NCI-H345 (cell line): Measurements from ENCODE around the gene RNF213.
"Not testable (repeated sequence)": the region's sequence is repeated elsewhere in the genome, so short reads cannot be mapped to it uniquely, and the experiment has no call there.

ENCODE experiments used
- DNase-seq: peaks from one replicate; lab custom pipeline; 2025; lab: John Stamatoyannopoulos, UW

Gene RNF213

DNA sequence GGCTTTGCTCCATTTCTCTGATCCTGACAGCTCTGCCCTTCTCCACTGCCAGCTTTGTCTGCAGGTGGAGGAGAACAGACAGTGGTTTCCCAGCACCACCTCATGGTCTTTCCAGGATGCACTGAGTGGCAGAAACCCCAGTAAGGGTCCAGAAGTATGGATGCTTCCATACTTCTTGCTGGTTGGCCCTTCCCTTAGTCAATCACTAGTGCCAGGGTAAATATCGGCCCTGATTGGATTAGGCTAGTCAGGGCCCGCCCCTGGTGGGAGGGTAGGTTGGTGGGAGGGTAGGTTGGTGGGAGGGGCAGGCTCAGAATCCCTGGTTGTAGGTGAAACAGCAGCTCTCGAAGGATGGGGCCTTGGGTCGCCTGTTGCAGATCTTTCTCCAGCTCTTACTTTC, 10.2 kb downstream of the RNF213 start:
- no peak for DNase-seq

DNA sequence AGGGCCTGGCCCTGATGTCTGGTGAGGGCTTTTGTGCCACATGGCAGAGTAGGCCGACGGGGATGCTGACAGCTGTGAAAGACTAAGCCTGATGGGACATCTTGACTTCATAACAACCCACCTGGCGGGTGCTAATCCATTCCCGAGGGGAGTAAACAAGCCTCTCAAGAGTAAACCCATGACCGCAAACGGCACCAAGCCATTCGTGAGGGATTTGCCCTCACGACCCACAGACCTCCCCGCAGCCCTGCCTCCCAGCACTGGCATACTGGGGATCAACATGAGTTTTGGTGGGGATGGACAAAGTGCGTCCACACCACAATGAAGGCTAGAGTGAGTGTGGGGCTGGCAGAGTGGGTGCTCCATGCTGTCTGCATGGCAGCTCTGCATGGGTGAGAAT, 11.7 kb downstream of the RNF213 start:
- DNase-seq = no peak

DNA sequence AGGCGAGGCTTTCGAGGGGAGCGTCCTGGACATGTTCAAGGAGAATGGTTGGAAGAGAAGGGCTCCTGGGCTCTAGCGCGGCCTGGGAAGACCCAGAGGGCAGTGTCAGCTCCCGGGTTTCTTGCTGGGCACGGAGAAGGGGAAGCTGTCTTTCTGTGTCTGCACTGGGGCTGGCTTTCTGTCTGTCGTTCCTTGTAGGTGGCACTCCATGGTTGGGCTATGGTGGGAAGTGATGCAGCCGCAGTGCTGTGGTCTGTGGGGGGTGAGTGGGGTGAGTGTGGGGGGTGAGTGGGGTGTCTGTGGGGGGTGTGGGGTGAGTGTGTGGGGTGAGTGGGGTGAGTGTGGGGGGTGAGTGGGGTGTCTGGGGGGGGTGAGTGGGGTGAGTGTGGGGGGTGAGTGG, 13.7 kb downstream of the RNF213 start:
- DNase-seq = no peak

DNA sequence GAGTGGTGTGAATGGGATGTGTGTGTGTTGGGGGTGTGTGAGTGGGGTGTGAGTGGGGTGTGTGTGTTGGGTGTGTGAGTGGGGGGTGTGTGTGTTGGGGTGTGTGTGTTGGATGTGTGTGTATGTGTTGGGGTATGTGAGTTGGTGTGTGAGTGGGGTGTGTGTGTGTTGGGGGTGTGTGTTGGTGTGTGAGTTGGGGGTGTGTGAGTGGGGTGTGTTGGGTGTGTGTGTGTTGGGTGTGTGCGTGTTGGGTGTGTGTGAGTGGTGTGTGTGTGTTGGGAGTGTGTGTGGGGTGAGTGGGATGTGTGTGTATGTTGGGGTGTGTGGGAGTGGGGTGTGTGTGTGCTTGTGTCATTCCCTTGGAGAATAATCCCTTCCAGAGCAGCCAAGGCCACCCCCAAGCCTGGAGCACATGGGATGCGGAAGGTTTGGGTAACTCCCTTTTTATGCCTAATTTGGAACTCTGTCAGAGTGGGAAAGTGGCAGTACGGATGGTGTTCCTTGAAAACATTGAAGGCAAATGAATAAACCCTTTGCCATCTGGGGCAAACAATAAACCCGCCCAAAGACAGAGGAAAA, 14.3 kb downstream of the RNF213 start:
- DNase-seq = no peak

DNA sequence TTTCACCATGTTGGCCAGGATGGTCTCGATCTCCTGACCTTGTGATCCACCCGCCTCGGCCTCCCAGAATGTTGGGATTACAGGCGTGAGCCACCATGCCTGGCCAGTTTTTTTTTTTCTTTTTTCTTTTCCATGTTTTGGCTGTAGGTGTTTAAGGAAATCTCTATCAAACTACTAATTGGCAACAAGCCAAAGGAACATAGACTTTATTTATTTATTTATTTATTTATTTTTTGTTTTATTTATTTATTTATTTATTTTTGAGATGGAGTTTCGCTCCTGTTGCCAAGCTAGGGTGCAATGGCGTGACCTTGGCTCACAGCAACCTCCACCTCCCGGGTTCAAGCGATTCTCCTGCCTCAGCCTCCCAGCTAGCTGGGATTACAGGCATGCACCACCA, 15.2 kb downstream of the RNF213 start:
- DNase-seq = not testable (repeated sequence)

DNA sequence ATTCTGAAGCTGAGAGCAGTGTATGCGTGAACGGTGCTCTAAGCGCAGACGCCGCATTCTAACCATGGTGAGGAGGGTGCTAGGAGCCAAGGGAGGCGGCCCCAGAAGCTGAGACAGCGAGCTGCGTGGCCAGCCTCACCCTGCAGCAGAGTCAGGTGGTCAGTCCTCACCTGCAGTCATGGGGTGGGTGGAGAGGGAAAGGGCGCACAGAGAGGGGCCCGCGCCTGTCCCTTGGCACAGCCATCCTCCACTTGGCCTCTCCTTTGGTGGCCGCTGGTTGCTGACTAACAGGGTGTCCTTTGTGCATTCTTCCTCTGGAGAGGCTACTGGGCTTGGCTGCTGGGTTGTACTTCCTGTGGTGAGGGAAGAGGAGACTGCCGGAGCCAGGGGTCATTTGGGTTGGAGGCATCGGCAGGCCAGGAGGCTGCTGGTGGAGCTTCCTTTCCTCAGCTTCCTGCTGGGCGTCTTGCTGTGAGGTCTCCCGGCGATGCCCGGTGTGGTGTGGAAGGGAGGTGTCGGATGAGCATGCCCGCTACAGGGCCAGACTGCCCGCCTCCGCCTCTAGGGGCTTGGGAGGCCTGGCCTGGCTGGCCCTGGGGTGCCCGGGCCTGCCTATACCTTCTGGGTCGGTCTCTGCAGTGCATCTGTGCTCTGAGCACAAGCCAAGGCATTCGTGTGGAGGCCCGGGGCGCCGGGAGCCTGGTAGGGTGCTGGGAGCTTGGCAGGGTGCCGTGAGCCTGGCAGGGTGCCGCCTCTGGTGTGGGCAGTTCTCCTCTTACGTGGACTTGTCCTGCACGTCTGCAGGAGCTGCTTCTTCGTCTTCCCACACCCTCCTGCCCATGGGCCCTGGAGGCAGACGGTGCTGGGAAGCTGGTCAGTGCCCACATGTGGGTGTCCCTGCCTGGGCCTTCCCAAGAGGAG, 17.4 kb downstream of the RNF213 start:
- no peak for DNase-seq

DNA sequence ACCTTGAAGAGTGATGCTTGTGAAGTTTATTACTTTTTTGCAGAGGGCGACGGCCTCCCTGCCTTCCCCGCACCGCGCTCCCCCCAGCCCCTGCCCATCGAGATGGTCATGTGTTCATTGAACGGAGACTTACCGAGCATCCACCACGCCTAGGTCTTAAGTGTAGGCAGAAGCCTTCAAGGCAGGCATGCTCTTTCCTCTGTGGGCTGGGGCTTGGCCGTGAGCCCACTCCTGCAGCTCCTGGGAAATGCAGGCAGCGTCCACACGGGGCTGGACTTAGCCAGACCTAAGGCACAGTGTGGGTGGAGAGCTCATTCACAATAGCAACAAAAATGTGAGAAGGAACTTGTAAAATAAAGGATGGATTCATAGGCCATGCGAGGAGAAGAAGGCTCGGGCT, 19.2 kb downstream of the RNF213 start:
- DNase-seq = no peak

DNA sequence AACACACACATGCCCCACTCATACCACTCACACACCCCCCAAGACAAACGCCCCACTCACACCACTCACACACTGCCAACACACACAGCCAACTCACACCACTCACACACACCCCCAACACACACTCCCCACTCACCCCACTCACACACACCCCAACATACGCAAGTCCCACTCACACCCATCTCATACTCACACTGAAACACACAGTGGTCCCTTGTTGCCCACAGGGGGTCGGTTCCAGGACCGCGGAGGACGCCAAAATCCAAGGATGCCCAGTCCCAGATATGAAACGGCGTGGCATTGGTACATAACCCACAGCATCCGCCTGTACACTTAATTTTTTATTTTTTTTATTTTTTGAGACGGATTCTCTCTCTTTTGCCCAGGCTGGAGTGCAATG, 20.9 kb downstream of the RNF213 start:
- no peak for DNase-seq

DNA sequence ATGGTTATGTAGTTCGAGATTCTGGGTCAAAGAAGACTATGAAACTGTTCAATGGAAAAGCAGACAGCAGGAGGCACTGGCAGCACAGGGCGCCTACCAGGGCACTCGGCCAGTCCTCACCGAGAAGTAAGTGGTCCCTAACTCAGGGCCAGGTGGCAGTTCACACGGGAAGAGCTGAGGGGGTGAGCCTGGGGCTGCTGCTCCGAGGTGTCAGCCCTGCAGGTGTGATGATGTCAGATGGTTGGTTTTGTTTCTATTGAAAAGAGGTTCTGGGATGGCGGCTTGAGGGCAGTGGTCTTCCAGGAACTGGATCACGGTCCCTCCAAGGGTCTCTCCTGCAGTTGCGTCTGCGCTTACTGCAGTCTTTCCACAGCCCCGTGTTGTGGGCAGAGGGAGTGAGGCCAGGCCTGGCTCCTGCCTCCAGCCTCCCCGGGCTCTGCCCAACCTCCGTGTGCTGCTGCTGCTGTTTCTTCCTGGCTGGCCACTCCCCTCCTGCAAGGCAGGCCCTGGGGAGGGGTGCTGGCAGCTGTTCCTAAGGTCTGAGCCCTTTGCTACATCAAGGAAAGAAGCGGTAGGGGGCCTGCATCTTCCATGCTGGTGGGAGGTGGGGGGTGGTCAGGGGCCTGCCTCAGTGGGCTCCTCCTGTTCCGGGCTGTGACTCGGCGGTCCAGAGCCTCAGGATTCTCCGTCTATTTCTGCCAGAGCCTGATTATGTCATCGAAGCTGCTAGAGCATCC, 22.6 kb downstream of the RNF213 start:
- DNase-seq = no peak

DNA sequence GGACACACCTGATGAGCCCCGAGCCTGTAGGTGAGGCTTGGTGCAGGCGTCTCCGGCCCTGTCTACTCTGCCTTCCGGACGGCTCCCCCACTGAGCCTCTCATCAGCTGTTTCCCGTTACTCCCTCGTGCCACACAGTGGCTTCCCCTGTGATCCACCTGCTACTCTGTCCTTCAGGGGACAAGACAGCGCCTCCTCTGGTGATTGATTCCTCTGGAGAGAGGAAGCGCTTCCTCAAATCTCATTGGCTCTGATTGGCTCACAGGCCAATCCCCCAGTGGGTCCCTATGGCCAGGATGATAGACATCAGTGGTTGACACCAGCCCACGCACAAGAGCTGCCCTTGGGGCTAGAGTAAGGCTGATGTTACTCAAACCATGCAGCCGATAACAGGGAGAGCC, 24.0 kb downstream of the RNF213 start:
- DNase-seq = no peak

DNA sequence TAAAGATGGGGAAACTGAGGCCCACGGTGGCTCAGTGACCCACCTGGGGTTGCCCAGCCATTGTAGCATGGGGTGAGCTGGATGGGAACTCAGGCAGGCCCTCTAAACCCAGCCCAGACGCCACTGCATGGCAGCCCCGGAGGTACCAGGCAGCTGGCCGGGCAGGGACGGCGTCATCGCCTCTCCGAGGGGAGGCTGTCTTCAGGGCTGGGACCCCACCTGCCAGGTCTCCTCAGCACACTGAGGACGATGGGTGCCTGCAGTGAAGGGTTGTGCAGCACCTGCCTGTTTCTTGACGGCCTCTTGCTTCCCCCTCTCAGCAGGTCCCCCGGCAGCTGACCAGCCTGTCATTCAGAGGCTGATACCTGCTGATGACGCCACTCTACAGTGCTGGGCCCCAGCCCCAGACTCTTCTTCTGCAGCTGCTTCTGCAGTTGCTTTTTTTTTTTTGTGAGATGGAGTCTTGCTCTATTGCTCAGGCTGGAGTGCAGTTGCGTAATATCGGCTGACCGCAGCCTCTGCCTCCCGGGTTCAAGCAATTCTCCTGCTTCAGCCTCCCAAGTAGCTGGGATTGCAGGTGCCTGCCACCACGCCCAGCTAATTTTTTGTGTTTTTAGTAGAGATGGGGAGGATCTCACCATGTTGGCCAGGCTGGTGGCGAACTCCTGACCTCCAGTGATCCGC, 24.7 kb downstream of the RNF213 start:
- no peak for DNase-seq

DNA sequence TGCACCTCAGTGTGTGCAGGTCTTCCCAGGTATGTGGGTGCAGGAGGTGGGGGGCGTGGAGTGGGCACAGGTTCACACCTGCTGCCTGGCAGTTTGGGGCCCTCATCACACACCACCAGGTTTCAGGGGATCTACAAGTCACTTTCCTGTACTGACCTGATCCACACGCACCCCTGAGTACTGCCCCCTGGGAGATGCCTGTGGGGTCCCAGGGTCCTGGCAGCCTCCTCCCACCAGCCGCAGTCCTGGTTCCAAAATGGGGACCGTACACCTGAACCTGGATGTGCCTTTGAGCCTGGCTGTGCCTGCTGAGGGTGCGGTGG, 25.9 kb downstream of the RNF213 start:
- DNase-seq = no peak

DNA sequence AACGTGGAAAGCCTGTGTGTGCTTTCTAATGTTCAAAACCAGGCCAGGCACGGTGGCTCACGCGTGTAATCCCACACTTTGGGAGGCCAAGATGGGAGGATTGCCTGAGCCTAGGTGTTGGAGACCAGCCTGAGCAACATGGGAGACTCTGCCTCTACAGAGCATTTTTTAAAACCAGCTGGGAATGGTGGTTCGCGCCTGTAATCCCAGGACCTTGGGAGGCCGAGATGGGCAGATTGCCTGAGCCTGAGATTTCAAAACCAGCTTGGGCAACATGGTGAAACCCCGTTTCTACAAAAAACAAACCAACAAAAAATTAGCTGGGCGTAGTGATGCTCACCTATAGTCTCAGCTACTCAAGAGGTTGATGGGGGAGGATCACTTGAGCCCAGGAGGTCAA, 26.4 kb downstream of the RNF213 start:
- no peak for DNase-seq

DNA sequence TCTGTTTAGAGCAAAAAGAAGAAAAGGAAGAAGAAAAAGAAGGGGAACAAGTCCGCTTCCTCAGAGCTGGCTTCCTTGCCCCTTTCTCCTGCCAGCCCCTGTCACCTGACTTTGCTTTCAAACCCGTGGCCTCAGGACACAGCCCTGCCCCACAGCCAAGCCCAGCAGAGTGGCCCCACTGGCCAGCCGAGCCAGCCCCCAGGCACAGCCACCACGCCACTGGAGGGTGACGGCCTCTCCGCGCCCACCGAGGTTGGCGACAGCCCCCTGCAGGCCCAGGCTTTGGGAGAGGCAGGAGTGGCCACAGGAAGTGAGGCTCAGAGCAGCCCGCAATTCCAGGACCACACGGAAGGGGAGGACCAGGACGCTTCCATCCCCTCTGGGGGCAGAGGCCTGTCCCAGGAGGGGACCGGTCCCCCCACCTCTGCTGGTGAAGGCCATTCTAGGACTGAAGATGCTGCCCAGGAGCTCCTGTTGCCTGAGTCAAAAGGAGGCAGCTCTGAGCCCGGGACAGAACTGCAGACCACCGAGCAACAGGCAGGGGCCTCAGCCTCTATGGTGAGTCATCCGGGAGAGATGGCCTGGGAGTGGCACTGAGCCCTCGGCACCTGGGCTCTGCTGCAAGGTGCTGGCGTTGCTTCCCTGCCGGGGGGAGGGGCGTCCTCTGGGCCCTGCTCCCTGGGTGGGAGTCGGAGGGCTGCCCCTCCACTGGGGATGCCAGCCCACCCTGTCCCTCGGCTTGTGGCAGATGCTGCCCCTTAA, 27.3 kb downstream of the RNF213 start:
- DNase-seq = no peak

DNA sequence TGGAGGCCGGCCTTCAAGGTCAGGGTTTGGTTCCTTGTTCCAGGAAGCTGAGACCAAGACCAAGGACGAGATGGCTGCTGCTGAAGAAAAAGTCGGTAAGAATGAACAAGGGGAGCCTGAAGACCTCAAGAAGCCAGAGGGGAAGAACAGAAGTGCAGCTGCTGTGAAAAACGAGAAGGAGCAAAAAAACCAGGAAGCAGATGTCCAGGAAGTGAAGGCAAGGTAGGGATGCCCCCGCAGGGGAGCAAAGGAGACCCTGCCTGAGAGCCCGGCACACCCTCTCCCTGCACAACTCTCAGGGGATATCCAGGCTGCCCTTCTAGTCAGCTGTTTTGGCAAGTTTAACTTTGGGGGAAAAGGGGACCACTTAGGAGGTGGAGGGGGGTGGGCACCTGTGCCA, 29.0 kb downstream of the RNF213 start:
- no peak for DNase-seq

DNA sequence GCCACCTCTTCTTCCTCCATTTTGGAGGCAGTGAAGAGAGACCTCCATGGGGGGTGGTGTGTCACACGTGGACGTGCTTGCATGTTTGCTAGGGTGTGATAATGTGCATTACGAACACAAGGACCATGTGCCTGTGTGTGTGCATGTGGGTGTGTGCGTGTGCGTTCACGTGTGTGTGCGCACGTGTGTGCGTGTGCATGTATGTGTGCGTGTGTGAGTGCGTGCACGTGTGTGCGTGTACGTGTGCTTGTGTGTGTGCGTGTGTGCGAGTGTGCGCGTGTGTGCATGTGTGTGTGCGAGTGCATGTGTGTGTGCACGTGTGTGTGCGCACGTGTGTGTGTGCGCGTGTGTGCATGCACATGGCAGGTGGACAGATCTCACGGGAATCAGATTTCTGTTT, 29.5 kb downstream of the RNF213 start:
- no peak for DNase-seq

DNA sequence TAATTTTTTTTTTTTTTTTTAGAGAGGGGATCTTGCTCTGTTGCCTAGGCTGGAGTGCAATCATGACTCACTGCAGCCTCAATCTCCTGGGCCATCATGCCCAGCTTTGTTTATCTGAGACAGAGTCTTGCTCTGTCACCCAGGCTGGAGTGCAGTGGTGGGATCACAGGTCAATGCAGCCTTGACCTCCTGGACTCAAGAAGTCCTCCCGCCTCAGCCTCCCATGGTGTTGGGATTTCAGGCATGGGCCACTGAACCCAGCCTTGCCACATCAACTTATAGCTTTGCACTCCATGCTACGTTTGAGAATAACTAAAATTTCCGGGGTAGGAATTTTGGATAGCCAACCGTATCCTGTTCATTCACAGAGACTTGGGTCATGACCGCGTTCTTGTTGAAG, 30.6 kb downstream of the RNF213 start:
- no peak for DNase-seq

DNA sequence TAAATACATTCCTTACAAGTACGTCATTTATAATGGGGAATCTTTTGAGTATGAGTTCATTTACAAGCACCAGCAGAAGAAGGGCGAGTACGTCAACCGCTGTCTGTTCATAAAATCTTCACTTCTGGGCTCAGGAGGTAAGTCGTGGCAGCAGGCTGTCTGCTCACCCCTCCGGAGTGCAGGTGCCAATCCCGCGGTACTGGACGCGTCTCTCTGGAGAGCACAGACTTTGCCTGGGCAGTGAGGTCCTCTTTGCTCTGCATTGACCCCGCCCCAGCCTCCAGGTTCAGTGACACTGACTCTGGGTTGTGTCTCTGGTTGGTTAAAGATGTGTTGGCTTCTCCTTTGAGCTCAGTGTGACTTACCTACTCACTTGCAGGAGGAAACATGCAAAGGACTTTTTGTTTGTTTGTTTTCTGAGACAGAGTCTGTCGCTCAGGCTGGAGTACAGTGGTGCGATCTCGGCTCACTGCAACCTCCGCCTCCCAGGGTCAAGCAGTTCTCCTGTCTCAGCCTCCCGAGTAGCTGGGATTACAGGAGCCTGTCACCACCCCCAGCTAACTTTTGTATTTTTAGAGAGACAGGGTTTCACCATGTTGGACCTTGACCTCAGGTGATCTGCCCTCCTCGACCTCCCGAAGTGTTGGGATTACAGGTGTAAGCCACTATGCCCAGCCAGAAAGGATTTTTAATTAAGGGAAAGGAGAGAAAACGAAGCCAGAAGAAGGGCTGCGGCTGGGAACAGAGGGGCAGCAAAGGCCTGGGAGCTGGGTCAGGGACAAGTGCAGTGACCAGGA, 31.2 kb downstream of the RNF213 start:
- no peak for DNase-seq

DNA sequence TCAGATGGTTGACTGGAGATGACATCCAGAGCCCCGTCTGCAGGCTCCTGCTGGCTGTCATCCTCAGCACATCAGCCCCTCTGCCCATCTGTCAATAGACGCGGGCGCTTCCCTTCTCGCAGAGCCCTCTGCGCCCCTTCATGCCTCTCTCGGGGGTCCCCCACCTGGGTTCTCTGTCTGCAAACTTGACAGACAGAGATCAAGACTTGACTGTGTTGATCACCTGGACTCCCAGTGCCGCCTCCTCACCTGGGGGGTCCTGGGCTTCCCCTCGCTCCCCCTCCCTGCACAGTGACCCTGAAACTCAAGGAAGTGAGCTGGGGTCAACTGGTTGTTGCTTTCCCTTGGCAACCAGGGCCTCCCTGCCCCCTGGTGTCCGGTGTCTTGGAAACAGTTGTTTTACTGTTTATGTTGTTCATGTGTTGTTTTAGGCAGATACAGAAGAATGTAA, 31.9 kb downstream of the RNF213 start:
- no peak for DNase-seq

DNA sequence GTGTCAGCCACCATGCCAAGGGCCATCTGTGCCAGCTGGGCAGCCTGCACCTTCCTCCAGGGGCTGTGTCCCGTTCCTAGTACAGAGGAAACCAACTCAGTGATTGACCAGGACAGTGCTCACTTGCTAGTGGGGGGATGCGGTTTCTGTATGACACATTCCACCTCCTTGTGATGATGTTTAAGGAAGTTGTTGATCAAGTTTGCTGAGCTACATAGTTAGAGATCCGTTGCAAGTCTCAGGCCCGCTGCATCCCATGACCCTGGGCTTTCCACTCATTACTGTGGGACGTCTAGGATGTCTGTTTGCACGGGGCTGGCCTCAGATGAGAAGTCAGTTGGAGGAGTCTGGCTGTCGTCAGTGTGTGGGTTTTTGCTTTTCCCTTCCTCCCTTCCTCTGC, 33.6 kb downstream of the RNF213 start:
- DNase-seq = no peak

DNA sequence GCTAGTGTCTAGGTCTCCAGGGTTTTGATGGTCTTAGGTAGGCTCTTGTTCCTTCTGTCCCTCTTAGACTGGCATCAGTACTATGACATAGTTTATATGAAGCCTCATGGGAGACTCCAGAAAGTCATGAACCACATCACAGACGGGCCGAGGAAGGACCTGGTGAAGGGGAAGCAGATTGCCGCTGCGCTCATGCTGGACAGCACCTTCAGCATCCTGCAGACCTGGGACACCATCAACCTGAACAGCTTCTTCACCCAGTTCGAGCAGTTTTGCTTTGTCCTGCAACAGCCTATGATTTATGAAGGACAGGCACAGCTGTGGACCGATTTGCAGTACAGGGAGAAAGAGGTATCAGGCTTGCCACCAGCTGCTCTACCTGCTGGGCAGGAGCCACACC, 34.0 kb downstream of the RNF213 start:
- no peak for DNase-seq
